RWPE1 (cell line): ENCODE results near the gene ENTPD1.
"Not testable (repeated sequence)": the region's sequence is repeated elsewhere in the genome, so short reads cannot be mapped to it uniquely, and the experiment has no call there.

Source experiments
- CTCF ChIA-PET: fragments of 350-600 bp; sonication (Branson Sonifier 250); formaldehyde crosslinking; extraction: SDS; loops from one replicate; lab custom pipeline; 2021; lab: Yijun Ruan, JAX
- POLR2A ChIA-PET: fragments of 400-600 bp; formaldehyde crosslinking; extraction: SDS; loops from one replicate; lab custom pipeline; 2020; ENCODE audit warnings: antibody characterized with exemption; ENCODE audit not compliant: low non-redundant PET; lab: Yijun Ruan, JAX
- DNase-seq: peaks from one replicate; pipeline ENCODE4 v3.0.0; 2012; ENCODE audit warnings: low spot score
- H3K27ac ChIP-seq: fragments of 450-650 bp; 2 replicates; pipeline ENCODE4 v1.5.1; 2017
- TF ChIP-seq, protein P1 (sequence below): fragments of 450-650 bp; conservative IDR thresholded peaks from 2 replicates; pipeline ENCODE4 v1.5.1; 2017; ENCODE audit warnings: low read depth, mild to moderate bottlenecking

The ENTPD1 gene

GRCh38 chr10:95907456-95908253, 151.7 kb downstream of the ENTPD1 start, which contains the start of gene CC2D2B:
CC2D2B (plus strand) TSS chr10:95907975; CDS start chr10:95911324, 3,349 bp downstream.
- H3K27ac ChIP-seq: peak within 1 kb of the TSS; percentile 84
- TF ChIP-seq, protein P1, sequence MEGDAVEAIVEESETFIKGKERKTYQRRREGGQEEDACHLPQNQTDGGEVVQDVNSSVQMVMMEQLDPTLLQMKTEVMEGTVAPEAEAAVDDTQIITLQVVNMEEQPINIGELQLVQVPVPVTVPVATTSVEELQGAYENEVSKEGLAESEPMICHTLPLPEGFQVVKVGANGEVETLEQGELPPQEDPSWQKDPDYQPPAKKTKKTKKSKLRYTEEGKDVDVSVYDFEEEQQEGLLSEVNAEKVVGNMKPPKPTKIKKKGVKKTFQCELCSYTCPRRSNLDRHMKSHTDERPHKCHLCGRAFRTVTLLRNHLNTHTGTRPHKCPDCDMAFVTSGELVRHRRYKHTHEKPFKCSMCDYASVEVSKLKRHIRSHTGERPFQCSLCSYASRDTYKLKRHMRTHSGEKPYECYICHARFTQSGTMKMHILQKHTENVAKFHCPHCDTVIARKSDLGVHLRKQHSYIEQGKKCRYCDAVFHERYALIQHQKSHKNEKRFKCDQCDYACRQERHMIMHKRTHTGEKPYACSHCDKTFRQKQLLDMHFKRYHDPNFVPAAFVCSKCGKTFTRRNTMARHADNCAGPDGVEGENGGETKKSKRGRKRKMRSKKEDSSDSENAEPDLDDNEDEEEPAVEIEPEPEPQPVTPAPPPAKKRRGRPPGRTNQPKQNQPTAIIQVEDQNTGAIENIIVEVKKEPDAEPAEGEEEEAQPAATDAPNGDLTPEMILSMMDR: peak; percentile 44; the same call in 1 of the 2 replicates
- peak; percentile 92 for DNase-seq

GRCh38 chr10:95908450-95908849, 152.5 kb downstream of the ENTPD1 start:
- CTCF ChIA-PET: no interaction called here
- no peak for DNase-seq
- TF ChIP-seq, protein P1: no peak
- no peak overlapping the region for H3K27ac ChIP-seq
- POLR2A ChIA-PET: interaction anchor here (1.1 kb wide), 1 partner anchor 16 kb away, joined by 3 read pairs; no protein-coding TSS in a partner anchor

More at GRCh38 chr10:95907456-95908253, 151.7 kb downstream of the ENTPD1 start, which contains the start of gene CC2D2B:
- POLR2A ChIA-PET: interaction anchor here (1.1 kb wide), 1 partner anchor 17 kb away, joined by 3 read pairs; no protein-coding TSS in a partner anchor
- CTCF ChIA-PET: interaction anchor here (0.6 to 1.4 kb wide), 8 partner anchors 12 to 1164 kb away, joined by 3 to 4 read pairs (median 3); no protein-coding TSS in a partner anchor

GRCh38 chr10:95909561-95909960, 153.6 kb downstream of the ENTPD1 start:
- CTCF ChIA-PET: no interaction called here
- TF ChIP-seq, protein P1: no peak
- POLR2A ChIA-PET: no interaction called here
- H3K27ac ChIP-seq: no peak overlapping the region
- DNase-seq: no peak

- DNase-seq, POLR2A ChIA-PET, CTCF ChIA-PET, H3K27ac ChIP-seq: not testable (repeated sequence)
Measured at GRCh38 chr10:95916039-95916438, 160.1 kb downstream of the ENTPD1 start.
